SU-DHL-6 (cell line): ENCODE measurements around the gene AP5M1.
"Not testable (repeated sequence)": the region's sequence is repeated elsewhere in the genome, so short reads cannot be mapped to it uniquely, and the experiment has no call there.

Experiments used
- H2AFZ ChIP-seq: fragments of 200-600 bp; sonication (generic); 2 replicates; pipeline ENCODE4 v1.6.1; 2014; ENCODE audit warnings: low read depth, mild to moderate bottlenecking, moderate library complexity, mixed read lengths, antibody characterized with exemption, low read length; ENCODE audit not compliant: severe bottlenecking
- H3F3A ChIP-seq: fragments of 200-600 bp; shearing (Covaris generic); 2 replicates; pipeline ENCODE4 v1.6.0; 2016; ENCODE audit warnings: antibody characterized with exemption, mild to moderate bottlenecking; ENCODE audit not compliant: insufficient read depth
- H3K27ac ChIP-seq: fragments of 200-600 bp; sonication (generic); 2 replicates; pipeline ENCODE4 v1.5.1; 2016; ENCODE audit warnings: low read depth, mild to moderate bottlenecking, low read length, moderate library complexity, mixed read lengths
- H3K27me3 ChIP-seq: fragments of 200-600 bp; sonication (generic), shearing (Covaris generic); 2 replicates; pipeline ENCODE4 v1.6.0; 2014; ENCODE audit warnings: mild to moderate bottlenecking, low read length
- H3K36me3 ChIP-seq: fragments of 200-600 bp; sonication (generic); 2 replicates; pipeline ENCODE4 v1.6.1; 2014; ENCODE audit warnings: mild to moderate bottlenecking, low read length, mixed read lengths
- H3K4me2 ChIP-seq: fragments of 300-600, 200-600 bp; shearing (Covaris generic), sonication (generic); 2 replicates; pipeline ENCODE4 v1.6.0; 2014; ENCODE audit warnings: low read length, low read depth, mild to moderate bottlenecking; ENCODE audit not compliant: poor library complexity, severe bottlenecking
- H3K4me3 ChIP-seq: fragments of 200-600 bp; sonication (generic); 2 replicates; pipeline ENCODE4 v1.5.1; 2014; ENCODE audit warnings: antibody characterized with exemption, low read length, mild to moderate bottlenecking, mixed read lengths; ENCODE audit not compliant: insufficient read depth, poor library complexity, severe bottlenecking
- H3K79me2 ChIP-seq: fragments of 200-600 bp; sonication (generic); 2 replicates; pipeline ENCODE4 v1.6.1; 2014; ENCODE audit warnings: mild to moderate bottlenecking, low read length, moderate library complexity; ENCODE audit not compliant: insufficient read depth
- H3K9ac ChIP-seq: fragments of 200-600 bp; sonication (generic); 2 replicates; pipeline ENCODE4 v1.7.0; 2014; ENCODE audit warnings: mild to moderate bottlenecking, low read length
- H3K9me2 ChIP-seq: fragments of 200-600 bp; sonication (generic); replicated peaks from 2 replicates; pipeline ENCODE4 v1.6.1; 2014; ENCODE audit warnings: low read length; ENCODE audit not compliant: insufficient read depth
- H3K9me3 ChIP-seq: fragments of 200-600 bp; sonication (generic); 2 replicates; pipeline ENCODE4 v1.6.1; 2014; ENCODE audit warnings: low read length, mixed read lengths; ENCODE audit not compliant: insufficient read depth
- H4K20me1 ChIP-seq: fragments of 200-600 bp; sonication (generic); 2 replicates; pipeline ENCODE4 v1.6.1; 2014; ENCODE audit warnings: low read depth, mild to moderate bottlenecking, antibody characterized with exemption, low read length, moderate library complexity, mixed read lengths
- CTCF ChIP-seq: fragments of 200-600 bp; sonication (generic); IDR thresholded peaks from one replicate; pipeline ENCODE4 v1.5.1; 2017; ENCODE audit warnings: antibody characterized with exemption, mild to moderate bottlenecking, low read length, moderate library complexity; ENCODE audit not compliant: insufficient read depth, poor library complexity, severe bottlenecking
- EZH2phosphoT487 ChIP-seq: fragments of 200-600 bp; sonication (generic), shearing (Covaris generic); conservative IDR thresholded peaks from 2 replicates; pipeline ENCODE4 v1.6.1; 2018; ENCODE audit warnings: mild to moderate bottlenecking, antibody characterized with exemption, low read length, moderate library complexity, mixed read lengths

Gene AP5M1

GRCh38 chr14:57268161-57269069 lies at the start of gene AP5M1, which contains the start of gene EXOC5:
Gene AP5M1, plus strand, starts transcription at chr14:57268971. Its CDS starts 344 bp downstream, at chr14:57269315.
Gene EXOC5, minus strand, starts transcription at chr14:57268905. Its CDS starts 257 bp downstream, at chr14:57268648.
- H3K9ac ChIP-seq: peak within 1 kb of the TSS; percentile 94
- H4K20me1 ChIP-seq: no peaks in the 10 kb centered on the region
- no peaks in the 10 kb centered on the region for H3K9me3 ChIP-seq
- peaks cover 22% of the 10 kb centered on the region for H3F3A ChIP-seq
- TF ChIP-seq CTCF (no peak), EZH2phosphoT487 (no peak)
- H2AFZ ChIP-seq: peak within 1 kb of the TSS; percentile 93
- no peaks in the 10 kb centered on the region for H3K9me2 ChIP-seq
- H3K79me2 ChIP-seq: peaks cover 93% of the 10 kb centered on the region
- no peaks in the 10 kb centered on the region for H3K27me3 ChIP-seq
- peak within 1 kb of the TSS; percentile 97 for H3K4me3 ChIP-seq
- peak within 1 kb of the TSS; percentile 93 for H3K27ac ChIP-seq
- peak within 1 kb of the TSS; percentile 98 for H3K4me2 ChIP-seq
- H3K36me3 ChIP-seq: no peaks in the 10 kb centered on the region; the same call in 1 of the 2 replicates

- H3K9ac ChIP-seq: no peak overlapping the region
- H2AFZ ChIP-seq: no peak overlapping the region
- no peaks in the 10 kb centered on the region for H3F3A ChIP-seq
- no peak for TF ChIP-seq EZH2phosphoT487
- no peak for TF ChIP-seq CTCF
- no peaks in the 10 kb centered on the region for H3K27me3 ChIP-seq
- no peaks in the 10 kb centered on the region for H3K9me2 ChIP-seq
- no peak overlapping the region for H3K4me3 ChIP-seq
- H3K9me3 ChIP-seq: no peaks in the 10 kb centered on the region
- no peak overlapping the region for H3K4me2 ChIP-seq
- no peak overlapping the region for H3K27ac ChIP-seq
- H4K20me1 ChIP-seq: no peaks in the 10 kb centered on the region
- peaks cover 26% of the 10 kb centered on the region for H3K36me3 ChIP-seq
- no peaks in the 10 kb centered on the region for H3K79me2 ChIP-seq
Observed at GRCh38 chr14:57221931-57222330, 46.8 kb upstream of the AP5M1 start.

GRCh38 chr14:57227083-57227482 lies 41.7 kb upstream of the AP5M1 start:
- H3K27ac ChIP-seq: no peak overlapping the region
- no peaks in the 10 kb centered on the region for H3K79me2 ChIP-seq
- no peaks in the 10 kb centered on the region for H3K9me3 ChIP-seq
- H3K4me2 ChIP-seq: no peak overlapping the region
- no peak overlapping the region for H3K4me3 ChIP-seq
- 0 out of 2 replicates have a peak, but pooled peaks cover 2% of the 10 kb centered on the region for H4K20me1 ChIP-seq
- no peak overlapping the region for H2AFZ ChIP-seq
- no peak overlapping the region for H3K9ac ChIP-seq
- peaks cover 6% of the 10 kb centered on the region for H3F3A ChIP-seq
- no peaks in the 10 kb centered on the region for H3K27me3 ChIP-seq
- H3K36me3 ChIP-seq: peaks cover 38% of the 10 kb centered on the region; the same call in 1 of the 2 replicates
- no peaks in the 10 kb centered on the region for H3K9me2 ChIP-seq
- TF ChIP-seq CTCF (no peak), EZH2phosphoT487 (no peak)

GRCh38 chr14:57228320-57228719 lies 40.5 kb upstream of the AP5M1 start:
- Histone ChIP-seq H3K36me3 (peaks cover 46% of the 10 kb centered on the region; the same call in 1 of the 2 replicates), H3F3A (peaks cover 17% of the 10 kb centered on the region)
- not testable (repeated sequence) for H3K27ac ChIP-seq, H3K4me2 ChIP-seq, H3K9ac ChIP-seq, H4K20me1 ChIP-seq, H3K4me3 ChIP-seq, H2AFZ ChIP-seq, H3K27me3 ChIP-seq, H3K9me3 ChIP-seq, H3K9me2 ChIP-seq, H3K79me2 ChIP-seq
